Activated CD4-positive, CD25-positive, alpha-beta regulatory T cell treated with anti-CD3 and anti-CD28 coated beads, Interleukin-2, amount 50 U/mL, for 16 hours (primary cell): Measurements from ENCODE around the gene GOLGA6L25.
"Not testable (repeated sequence)": the region's sequence is repeated elsewhere in the genome, so short reads cannot be mapped to it uniquely, and the experiment has no call there.

Source experiments
- DNase-seq: peaks from one replicate; pipeline ENCODE4 v3.0.0-alpha.2; 2020; ENCODE audit warnings: low read depth, low spot score

The GOLGA6L25 gene

DNA sequence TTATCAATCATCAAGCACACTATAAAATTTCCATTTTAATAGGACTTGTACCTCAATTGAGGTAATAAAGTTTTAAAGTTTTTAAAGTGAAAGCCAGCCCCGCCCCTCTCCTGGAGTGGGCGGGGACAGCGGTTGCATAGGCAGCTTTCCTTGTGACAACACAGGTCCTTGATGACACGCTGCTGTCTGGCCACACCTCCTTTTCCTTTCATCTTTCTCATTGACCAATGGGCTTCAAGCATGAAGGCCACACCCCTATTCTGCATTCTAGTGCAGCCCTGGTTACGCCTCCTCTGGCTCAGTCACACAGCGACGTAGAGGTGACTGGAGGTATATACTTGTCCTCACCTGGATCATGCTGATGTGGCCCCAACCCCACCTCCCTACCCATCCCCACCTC lies at the start of gene GOLGA6L25:
Gene GOLGA6L25, plus strand, starts transcription at position 301 of the 400 bp plus-strand sequence. Its CDS starts 61 bp downstream, at position 362.
- DNase-seq: not testable (repeated sequence)

GRCh38 chr15:28508217-28508889 lies 45.0 kb upstream of the GOLGA6L25 start:
- DNase-seq: not testable (repeated sequence)

- not testable (repeated sequence) for DNase-seq
Measured at GRCh38 chr15:28514128-28514527, 39.2 kb upstream of the GOLGA6L25 start.

DNA sequence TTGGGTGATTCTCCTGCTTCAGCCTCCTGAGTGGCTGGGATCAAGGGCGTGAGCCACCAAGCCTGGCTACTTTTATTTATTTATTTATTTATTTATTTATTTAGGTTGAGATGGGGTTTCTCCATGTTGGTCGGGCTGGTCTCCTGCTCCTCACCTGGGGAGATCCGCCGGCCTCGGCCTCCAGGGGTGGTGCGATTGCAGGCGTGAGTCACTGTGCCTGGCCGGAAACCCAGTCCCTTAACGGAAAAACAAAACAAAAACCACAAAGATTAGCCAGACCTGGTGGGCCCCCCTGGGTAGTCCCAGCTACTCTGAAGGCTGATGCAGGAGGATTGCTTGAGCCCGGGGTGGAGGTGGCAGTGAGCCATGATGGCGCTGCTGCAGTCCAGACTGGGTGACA lies 38.2 kb upstream of the GOLGA6L25 start:
- not testable (repeated sequence) for DNase-seq

DNA sequence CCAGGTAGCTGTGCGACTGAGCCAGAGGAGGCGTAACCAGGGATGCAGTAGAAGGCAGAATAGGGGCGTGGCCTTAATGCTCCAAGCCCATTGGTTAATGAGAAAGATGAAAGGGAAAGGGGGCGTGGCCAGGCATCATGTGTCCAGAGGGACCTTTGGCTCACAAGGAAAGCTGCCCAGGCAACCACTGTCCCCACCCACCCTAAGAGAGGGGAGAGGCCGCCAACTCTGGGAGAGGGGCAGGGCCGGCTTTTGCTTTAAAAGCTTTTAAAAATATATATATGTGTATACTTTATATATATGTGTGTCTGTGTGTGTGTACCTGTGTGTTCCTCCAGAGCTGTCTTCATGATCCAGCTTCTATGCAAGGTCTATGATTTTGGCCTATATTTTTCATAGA lies 20.4 kb upstream of the GOLGA6L25 start, which contains the start of gene GOLGA8G:
Gene GOLGA8G, minus strand, starts transcription at position 18 of the 400 bp plus-strand sequence. CDS start 62 bp downstream, outside the sequence.
- DNase-seq: not testable (repeated sequence)

- DNase-seq: not testable (repeated sequence)
Measured at GRCh38 chr15:28573351-28573750, 20.0 kb downstream of the GOLGA6L25 start.

DNA sequence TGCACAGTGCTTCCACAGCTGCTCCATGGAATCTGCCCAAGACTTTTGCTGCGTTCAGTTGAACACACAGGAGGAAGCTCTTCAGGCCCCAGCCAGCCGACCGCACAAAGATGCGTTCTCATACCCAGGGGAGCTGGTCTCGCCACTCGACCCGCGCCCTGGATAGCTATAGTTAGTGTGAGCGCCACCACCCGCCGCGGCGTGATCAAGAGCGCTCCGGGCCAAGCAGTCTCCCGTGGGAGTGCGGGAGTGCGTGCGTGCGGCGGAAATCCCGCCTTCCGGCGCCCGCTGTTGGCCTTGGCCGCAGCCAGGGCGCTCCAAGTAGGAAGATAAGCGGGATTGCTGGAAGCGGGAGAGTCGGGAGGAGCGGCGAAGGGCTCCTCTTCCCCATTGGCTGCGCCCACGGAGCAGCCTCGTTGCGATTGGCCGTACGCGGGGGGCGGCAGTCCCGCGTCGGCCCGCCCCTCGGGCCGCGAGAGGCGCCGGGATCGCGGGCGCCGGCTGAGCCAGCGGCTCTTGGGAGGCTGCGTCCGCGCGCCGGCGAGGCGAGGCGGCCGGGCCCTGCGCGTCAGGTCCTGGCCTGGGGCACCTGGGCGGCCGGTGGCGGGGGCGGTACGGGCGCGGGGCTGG lies 35.7 kb downstream of the GOLGA6L25 start:
- not testable (repeated sequence) for DNase-seq

GRCh38 chr15:28589769-28590168 lies 36.4 kb downstream of the GOLGA6L25 start:
- not testable (repeated sequence) for DNase-seq

GRCh38 chr15:28592395-28592794 lies 39.0 kb downstream of the GOLGA6L25 start:
- not testable (repeated sequence) for DNase-seq

DNA sequence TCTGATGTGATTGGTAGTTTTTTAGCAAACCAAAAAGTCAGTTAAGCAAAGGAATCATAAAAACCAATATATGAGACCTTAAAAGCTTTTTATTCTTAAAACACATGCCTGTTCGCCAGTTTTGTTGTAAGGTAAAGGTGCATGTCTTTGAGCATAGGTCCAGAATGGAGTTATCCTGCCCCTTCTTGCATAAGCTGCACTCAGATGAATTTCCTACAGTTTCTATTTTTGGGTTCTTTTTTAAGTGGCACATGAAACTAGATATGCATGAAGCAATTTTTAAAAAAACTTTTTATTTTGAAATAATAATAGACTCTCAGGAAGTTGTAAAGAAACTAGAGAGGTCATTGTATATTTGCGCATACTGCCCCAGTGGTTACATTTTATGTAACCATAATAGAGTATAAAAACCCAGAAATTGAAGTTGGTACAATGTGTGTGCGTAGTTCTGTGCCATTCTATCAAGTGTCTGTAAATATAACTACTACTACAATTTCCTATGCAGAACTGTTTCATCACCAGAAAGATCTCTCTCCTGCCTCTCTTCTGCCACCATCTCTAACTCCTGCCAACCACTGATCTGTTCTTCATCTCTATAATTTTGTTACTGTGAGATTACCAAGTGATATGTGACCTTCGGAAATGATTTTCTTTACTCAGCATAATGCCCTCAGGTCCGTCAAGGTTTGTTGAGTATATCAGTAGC lies 40.2 kb downstream of the GOLGA6L25 start:
- not testable (repeated sequence) for DNase-seq

DNA sequence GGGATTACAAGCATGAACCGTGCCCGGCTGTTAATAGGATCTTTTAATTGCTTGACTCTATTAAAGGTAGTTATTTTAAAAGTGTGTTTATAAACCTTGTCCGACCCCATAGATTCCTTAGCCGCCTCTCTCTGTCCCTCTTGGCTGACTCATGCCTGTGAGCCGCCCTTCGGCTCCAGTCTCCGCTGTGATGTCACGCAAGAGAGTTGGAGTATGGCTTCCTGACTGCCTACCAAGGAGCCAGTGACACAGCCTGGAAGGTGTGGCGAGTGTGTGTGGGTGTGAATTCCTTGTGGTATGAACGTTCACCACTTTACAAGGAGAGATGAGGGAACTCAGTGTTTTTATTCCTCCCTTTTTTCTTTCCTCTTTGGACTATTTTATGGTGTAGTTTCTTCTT lies 44.1 kb downstream of the GOLGA6L25 start:
- DNase-seq: not testable (repeated sequence)

DNA sequence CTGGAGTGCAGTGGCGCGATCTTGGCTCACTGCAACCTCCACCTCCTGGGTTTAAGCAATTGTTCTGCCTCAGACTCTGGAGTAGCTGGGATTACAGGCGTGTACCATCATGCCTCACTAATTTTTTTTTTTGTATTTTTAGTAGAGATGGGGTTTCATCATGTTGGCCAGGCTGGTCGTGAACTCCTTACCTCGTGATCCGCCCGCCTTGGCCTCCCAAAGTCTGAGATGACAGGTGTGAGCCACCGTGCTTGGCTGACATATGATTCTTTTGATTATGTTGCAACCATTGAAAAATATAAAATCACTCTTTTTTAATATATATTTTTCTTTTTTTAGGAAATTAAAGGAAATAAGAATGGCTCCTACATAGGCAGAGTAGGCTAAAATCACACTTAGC lies 44.8 kb downstream of the GOLGA6L25 start:
- not testable (repeated sequence) for DNase-seq

- DNase-seq: not testable (repeated sequence)
Measured at GRCh38 chr15:28602152-28602551, 48.8 kb downstream of the GOLGA6L25 start.
